HepG2 (cell line): ENCODE data around the gene DYNC2H1. TPM values are rescaled to one million over a fixed set of nuclear protein-coding genes. Genes with fewer than 3 reads are reported as not detected.

ENCODE experiments used
- ATF7 ChIP-seq, 2 experiments: fragments of 450-650 bp in 1 of 2; sonication (generic) in 1 of 2; formaldehyde crosslinking in 1 of 2; IDR thresholded peaks; 2 replicates each; pipeline versions ENCODE4 v1.4.0 to v1.6.1; 2016 to 2020; ENCODE audit warnings: antibody characterized with exemption in 1 of 2, mild to moderate bottlenecking in 1 of 2, missing genetic modification reagents in 1 of 2
- CBX1 ChIP-seq: IDR thresholded peaks from one replicate; pipeline ENCODE4 v1.6.1; 2016; ENCODE audit warnings: antibody characterized with exemption, low read depth
- MED13 ChIP-seq: sonication (generic); formaldehyde crosslinking; IDR thresholded peaks from 2 replicates; pipeline ENCODE4 v1.5.0; 2020; ENCODE audit warnings: missing genetic modification reagents
- NFYB ChIP-seq: sonication (generic); formaldehyde crosslinking; IDR thresholded peaks from 2 replicates; pipeline ENCODE4 v1.4.0; 2020; ENCODE audit warnings: missing genetic modification reagents
- RXRB ChIP-seq: IDR thresholded peaks from 2 replicates; pipeline ENCODE4 v1.6.1; 2016; ENCODE audit warnings: borderline replicate concordance, missing genetic modification reagents, missing compliant biosample characterization
- TOPORS ChIP-seq: sonication (generic); formaldehyde crosslinking; IDR thresholded peaks from 2 replicates; pipeline ENCODE4 v1.8.0; 2023; ENCODE audit warnings: mild to moderate bottlenecking, missing genetic modification reagents
- ZNF136 ChIP-seq: sonication (generic); formaldehyde crosslinking; IDR thresholded peaks from 2 replicates; pipeline ENCODE4 v1.8.1; 2022; ENCODE audit warnings: low read depth, mild to moderate bottlenecking, moderate library complexity, missing genetic modification reagents
- ZNF317 ChIP-seq: sonication (generic); formaldehyde crosslinking; IDR thresholded peaks from 2 replicates; pipeline ENCODE4 v1.5.0; 2020; ENCODE audit warnings: mild to moderate bottlenecking, missing genetic modification reagents
- ZNF550 ChIP-seq: sonication (generic); formaldehyde crosslinking; IDR thresholded peaks from 2 replicates; pipeline ENCODE4 v1.4.0; 2020; ENCODE audit warnings: mild to moderate bottlenecking, missing genetic modification reagents, borderline replicate concordance
- ZNF746 ChIP-seq: sonication (generic); formaldehyde crosslinking; IDR thresholded peaks from 2 replicates; pipeline ENCODE4 v1.8.0; 2022; ENCODE audit warnings: mild to moderate bottlenecking, missing genetic modification reagents
- ZNF878 ChIP-seq: sonication (generic); formaldehyde crosslinking; IDR thresholded peaks from 2 replicates; pipeline ENCODE4 v1.8.1; 2023; ENCODE audit warnings: mild to moderate bottlenecking, missing genetic modification reagents, moderate library complexity
- polyA plus RNA-seq, 8 experiments: library from polyadenylated mRNA; depleted of rRNA in 3 of 8; stranded (reverse) in 7 of 8; unstranded in 1 of 8; fragments of >200 nt; fragmentation: Illumina TruSeq in 4 of 8; extraction: Trizol in 4 of 8; gene quantifications; 2 replicates each; pipeline versions ENCODE4 v1.2.1 to v1.2.3, GENCODE V29; 2011 to 2016; ENCODE audit warnings: low read depth in 4 of 8, missing spikeins in 1 of 8, mixed read lengths in 1 of 8; ENCODE audit not compliant: insufficient read depth in 1 of 8
- total RNA-seq, 5 experiments: library from RNA; depleted of rRNA; stranded (reverse); fragments of >200 nt; fragmentation: Illumina TruSeq; extraction: Trizol; gene quantifications; 2 replicates each; pipeline ENCODE4 v1.2.3, GENCODE V29; 2016; ENCODE audit warnings: low read depth in 1 of 5
- TF ChIP-seq, protein P1 (sequence below), 2 experiments: sonication (generic) in 1 of 2; formaldehyde crosslinking in 1 of 2; IDR thresholded peaks; 2 replicates each; pipeline versions ENCODE4 v1.4.0 to v1.6.1; 2016 to 2020; ENCODE audit warnings: borderline replicate concordance in 1 of 2, low read depth in 1 of 2, mild to moderate bottlenecking in 1 of 2, missing genetic modification reagents in 1 of 2
- TF ChIP-seq, protein P2 (sequence below): sonication (generic); formaldehyde crosslinking; IDR thresholded peaks from 2 replicates; pipeline ENCODE4 v1.8.1; 2023; ENCODE audit warnings: mild to moderate bottlenecking, missing genetic modification reagents
- TF ChIP-seq, protein P3 (sequence below): sonication (generic); formaldehyde crosslinking; IDR thresholded peaks from 2 replicates; pipeline ENCODE4 v1.4.0; 2020; ENCODE audit warnings: mild to moderate bottlenecking, missing genetic modification reagents
- TF ChIP-seq, protein P4 (sequence below): sonication (generic); formaldehyde crosslinking; IDR thresholded peaks from 2 replicates; pipeline ENCODE4 v1.9.0; 2022; ENCODE audit warnings: missing genetic modification reagents, mild to moderate bottlenecking, borderline replicate concordance

Gene DYNC2H1
- total and polyA plus RNA-seq, 2 of the 13 experiments (the other 11 are each of a cell fraction or from before 2014, with no cell fraction given) = 0.49 to 0.66 TPM

DNA sequence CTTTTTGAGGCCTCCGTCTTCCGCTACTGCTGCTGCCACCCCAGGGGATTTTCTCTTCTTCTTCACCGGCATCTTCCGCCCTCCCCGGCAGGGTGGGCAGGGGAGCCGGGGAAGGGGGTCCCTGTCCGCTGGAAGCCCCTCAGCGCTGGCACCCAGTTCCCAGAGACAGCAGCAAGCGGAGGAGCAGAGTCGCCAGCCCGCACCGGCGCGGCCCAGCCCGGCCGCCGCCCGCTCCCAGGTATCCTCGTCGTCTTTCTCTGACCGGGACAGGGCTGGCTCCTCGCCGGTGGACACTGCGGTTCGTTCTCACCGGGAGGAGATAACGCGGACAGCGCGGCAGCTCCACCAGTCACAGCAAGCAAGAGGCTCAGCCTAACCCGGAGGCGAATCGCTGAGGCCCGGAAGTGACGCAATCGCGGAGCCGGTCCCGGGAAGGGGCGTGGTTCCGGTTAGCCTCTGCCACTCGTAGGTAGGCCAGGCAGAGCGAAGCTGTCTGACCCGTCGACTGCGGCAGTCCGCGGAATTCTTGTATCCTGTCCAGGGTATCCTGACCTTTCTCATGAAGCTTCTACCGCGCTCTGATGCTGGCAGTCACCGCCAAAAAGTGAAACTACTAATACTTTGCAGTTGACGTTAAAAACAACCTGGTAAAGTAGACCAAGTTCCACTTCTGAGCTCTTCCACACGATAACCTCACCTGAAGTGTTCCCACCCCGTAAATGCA lies 17.3 kb upstream of the DYNC2H1 start, which contains the start of gene DCUN1D5 (continued):
- TF ChIP-seq, protein P1, sequence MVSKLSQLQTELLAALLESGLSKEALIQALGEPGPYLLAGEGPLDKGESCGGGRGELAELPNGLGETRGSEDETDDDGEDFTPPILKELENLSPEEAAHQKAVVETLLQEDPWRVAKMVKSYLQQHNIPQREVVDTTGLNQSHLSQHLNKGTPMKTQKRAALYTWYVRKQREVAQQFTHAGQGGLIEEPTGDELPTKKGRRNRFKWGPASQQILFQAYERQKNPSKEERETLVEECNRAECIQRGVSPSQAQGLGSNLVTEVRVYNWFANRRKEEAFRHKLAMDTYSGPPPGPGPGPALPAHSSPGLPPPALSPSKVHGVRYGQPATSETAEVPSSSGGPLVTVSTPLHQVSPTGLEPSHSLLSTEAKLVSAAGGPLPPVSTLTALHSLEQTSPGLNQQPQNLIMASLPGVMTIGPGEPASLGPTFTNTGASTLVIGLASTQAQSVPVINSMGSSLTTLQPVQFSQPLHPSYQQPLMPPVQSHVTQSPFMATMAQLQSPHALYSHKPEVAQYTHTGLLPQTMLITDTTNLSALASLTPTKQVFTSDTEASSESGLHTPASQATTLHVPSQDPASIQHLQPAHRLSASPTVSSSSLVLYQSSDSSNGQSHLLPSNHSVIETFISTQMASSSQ (IDR thresholded peaks at IDR 0.05; ENCODE audit: low read depth) = no peak
- TF ChIP-seq, protein P1 (CRISPR knock-in tag; IDR thresholded peaks at IDR 0.05; ENCODE audit: borderline replicate concordance) = peak; percentile 27
- peak; percentile 93 for TF ChIP-seq CBX1
- TF ChIP-seq NFYB (CRISPR knock-in tag) = peak; percentile 64
- no peak for TF ChIP-seq ZNF746 (CRISPR knock-in tag)
- 0 out of 2 replicates have a peak, but pooled peaks have one; percentile 62 for TF ChIP-seq ZNF136 (CRISPR knock-in tag)
- 0 out of 2 replicates have a peak, but pooled peaks have one; percentile 37 for TF ChIP-seq MED13 (CRISPR knock-in tag)
- 0 out of 2 replicates have a peak, but pooled peaks have one; percentile 24 for TF ChIP-seq ZNF878 (CRISPR knock-in tag)
- peak; percentile 57; the same call in 1 of the 2 replicates for TF ChIP-seq ZNF317
- TF ChIP-seq, protein P2, sequence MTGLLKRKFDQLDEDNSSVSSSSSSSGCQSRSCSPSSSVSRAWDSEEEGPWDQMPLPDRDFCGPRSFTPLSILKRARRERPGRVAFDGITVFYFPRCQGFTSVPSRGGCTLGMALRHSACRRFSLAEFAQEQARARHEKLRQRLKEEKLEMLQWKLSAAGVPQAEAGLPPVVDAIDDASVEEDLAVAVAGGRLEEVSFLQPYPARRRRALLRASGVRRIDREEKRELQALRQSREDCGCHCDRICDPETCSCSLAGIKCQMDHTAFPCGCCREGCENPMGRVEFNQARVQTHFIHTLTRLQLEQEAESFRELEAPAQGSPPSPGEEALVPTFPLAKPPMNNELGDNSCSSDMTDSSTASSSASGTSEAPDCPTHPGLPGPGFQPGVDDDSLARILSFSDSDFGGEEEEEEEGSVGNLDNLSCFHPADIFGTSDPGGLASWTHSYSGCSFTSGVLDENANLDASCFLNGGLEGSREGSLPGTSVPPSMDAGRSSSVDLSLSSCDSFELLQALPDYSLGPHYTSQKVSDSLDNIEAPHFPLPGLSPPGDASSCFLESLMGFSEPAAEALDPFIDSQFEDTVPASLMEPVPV = peak; percentile 61; the same call in 1 of the 2 replicates
- no peak for TF ChIP-seq ZNF550 (CRISPR knock-in tag)
- peak; percentile 45 for TF ChIP-seq RXRB (CRISPR knock-in tag)
- peak; percentile 85 for TF ChIP-seq ATF7 (IDR thresholded peaks at IDR 0.05)
- no peak for TF ChIP-seq ATF7 (CRISPR knock-in tag; IDR thresholded peaks at IDR 0.05)
- TF ChIP-seq, protein P3, sequence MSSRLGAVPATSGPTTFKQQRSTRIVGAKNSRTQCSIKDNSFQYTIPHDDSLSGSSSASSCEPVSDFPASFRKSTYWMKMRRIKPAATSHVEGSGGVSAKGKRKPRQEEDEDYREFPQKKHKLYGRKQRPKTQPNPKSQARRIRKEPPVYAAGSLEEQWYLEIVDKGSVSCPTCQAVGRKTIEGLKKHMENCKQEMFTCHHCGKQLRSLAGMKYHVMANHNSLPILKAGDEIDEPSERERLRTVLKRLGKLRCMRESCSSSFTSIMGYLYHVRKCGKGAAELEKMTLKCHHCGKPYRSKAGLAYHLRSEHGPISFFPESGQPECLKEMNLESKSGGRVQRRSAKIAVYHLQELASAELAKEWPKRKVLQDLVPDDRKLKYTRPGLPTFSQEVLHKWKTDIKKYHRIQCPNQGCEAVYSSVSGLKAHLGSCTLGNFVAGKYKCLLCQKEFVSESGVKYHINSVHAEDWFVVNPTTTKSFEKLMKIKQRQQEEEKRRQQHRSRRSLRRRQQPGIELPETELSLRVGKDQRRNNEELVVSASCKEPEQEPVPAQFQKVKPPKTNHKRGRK (CRISPR knock-in tag) = peak; percentile 28; the same call in 1 of the 2 replicates
- TF ChIP-seq, protein P4, sequence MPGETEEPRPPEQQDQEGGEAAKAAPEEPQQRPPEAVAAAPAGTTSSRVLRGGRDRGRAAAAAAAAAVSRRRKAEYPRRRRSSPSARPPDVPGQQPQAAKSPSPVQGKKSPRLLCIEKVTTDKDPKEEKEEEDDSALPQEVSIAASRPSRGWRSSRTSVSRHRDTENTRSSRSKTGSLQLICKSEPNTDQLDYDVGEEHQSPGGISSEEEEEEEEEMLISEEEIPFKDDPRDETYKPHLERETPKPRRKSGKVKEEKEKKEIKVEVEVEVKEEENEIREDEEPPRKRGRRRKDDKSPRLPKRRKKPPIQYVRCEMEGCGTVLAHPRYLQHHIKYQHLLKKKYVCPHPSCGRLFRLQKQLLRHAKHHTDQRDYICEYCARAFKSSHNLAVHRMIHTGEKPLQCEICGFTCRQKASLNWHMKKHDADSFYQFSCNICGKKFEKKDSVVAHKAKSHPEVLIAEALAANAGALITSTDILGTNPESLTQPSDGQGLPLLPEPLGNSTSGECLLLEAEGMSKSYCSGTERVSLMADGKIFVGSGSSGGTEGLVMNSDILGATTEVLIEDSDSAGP (CRISPR knock-in tag) = peak; percentile 76
- no peak for TF ChIP-seq TOPORS (CRISPR knock-in tag)
